ENCODE results near the gene FKBP6.
"Not testable (repeated sequence)": the region's sequence is repeated elsewhere in the genome, so short reads cannot be mapped to it uniquely, and the experiment has no call there.

FKBP6 gene

DNA sequence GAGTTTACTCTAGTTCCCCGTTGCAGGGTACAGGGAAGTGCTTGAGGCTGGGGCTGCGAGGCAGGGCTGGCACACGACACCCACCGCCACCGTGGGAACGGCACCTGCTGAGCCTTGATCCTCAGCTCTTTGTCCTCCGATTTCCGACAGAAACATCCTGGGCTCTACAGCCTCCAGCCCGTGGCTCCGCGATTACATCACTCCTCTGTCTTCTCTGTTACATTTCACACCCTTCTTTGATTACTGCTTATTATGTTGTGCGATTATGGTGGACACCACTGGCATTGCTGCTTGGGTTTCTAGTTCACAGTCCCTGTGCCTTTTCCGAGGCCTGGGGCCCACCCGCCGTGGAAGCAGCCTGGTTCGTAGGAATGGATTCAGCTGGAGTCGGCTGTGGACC, 26.9 kb downstream of the FKBP6 start:
- peaks cover 6% of the 10 kb centered on the region for H3K27me3 Mint-ChIP-seq
- ATAC-seq (ENCODE audit: low read depth): no peak
- H3K9me3 Mint-ChIP-seq: peaks cover 5% of the 10 kb centered on the region
- H3K4me1 Mint-ChIP-seq: peaks cover 5% of the 10 kb centered on the region
- DNase-seq (ENCODE audit: low spot score in 2 of 2): no peak
- no peak overlapping the region for H3K4me3 Mint-ChIP-seq
- no peak overlapping the region for H3K27ac Mint-ChIP-seq
- peaks cover 3% of the 10 kb centered on the region for H3K36me3 Mint-ChIP-seq

DNA sequence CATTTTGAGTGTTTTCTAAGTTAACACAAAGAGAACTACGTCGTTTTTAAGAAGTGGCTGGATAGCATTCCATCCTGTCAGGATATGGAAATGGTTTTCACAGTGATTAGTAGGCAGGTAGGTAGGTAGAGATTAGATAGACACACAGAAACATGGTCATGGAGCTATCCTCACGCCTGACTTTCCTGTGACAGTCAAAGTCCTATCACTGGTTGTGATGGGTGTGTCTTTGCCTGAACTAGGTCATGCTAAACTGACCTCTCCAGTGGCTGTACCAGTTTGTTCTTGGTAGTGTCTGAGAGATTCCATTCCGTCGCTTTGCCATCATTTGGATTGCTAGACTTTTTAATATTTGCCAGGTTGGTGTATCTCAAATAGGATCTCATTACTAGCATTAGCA, 28.2 kb downstream of the FKBP6 start:
- Mint-ChIP-seq H3K4me3 (no peak overlapping the region), H3K9me3 (peaks cover 5% of the 10 kb centered on the region), H3K4me1 (peaks cover 5% of the 10 kb centered on the region), H3K27ac (no peak overlapping the region), H3K27me3 (peaks cover 10% of the 10 kb centered on the region), H3K36me3 (peaks cover 3% of the 10 kb centered on the region)
- ATAC-seq (ENCODE audit: low read depth): no peak
- no peak for DNase-seq (ENCODE audit: low spot score in 2 of 2)

DNA sequence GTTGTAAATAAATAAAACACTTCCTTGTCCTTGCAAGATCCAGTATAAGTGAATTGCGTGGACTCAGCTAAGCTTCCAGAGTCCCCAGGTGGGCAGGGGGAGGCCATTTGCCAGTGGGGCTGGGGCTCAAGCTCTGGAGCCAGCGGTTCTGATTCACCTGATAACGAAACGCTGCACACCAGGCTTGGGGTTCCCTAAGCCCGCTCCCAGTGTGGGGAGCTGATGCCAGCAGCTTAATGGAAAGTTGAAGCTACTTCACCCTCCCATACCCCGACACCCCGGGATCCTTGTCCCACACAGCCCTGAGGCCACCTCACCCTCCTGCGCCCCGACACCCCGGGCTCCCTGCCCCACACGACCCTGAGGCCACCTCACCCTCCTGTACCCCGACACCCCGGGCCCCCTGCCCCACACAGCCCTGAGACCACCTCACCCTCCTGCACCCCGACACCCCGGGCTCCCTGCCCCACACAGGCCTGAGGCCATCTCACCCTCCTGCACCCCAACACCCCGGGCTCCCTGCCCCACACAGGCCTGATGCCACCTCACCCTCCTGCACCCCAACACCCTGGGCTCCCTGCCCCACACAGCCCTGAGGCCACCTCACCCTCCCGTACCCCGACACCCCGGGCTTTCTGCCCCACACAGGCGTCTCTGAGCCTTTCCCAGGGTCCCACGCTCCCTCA, 30.8 kb downstream of the FKBP6 start:
- Mint-ChIP-seq H3K9me3 (no peaks in the 10 kb centered on the region), H3K27me3 (peaks cover 12% of the 10 kb centered on the region), H3K36me3 (no peaks in the 10 kb centered on the region), H3K4me3 (no peak overlapping the region), H3K27ac (no peak overlapping the region), H3K4me1 (peaks cover 5% of the 10 kb centered on the region)
- DNase-seq (ENCODE audit: low spot score in 2 of 2) (no peak), ATAC-seq (ENCODE audit: low read depth) (no peak)

DNA sequence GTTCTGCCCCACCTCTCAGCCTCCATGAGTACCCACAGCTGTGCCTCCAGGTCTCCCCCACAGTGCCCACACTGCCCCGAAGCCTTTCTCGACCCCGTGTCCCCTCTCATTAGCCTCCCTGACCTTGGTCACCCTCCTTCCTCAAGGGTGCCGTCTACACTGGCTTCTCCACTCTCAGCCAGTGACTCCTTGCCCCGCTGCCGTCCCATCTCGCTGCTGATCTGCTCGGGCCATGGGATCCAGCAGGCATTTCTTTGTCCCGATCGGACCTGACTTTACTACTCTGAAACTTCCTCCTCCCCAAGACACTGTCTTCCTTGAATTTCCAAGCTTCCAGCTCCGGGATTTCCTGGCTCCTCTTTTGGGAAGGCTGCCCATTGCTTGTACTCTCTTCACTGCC, 31.3 kb downstream of the FKBP6 start:
- Mint-ChIP-seq H3K9me3 (no peaks in the 10 kb centered on the region), H3K36me3 (no peaks in the 10 kb centered on the region), H3K27ac (no peak overlapping the region), H3K4me1 (peaks cover 5% of the 10 kb centered on the region), H3K27me3 (peaks cover 12% of the 10 kb centered on the region), H3K4me3 (peak overlapping the region; percentile 8)
- no peak for DNase-seq (ENCODE audit: low spot score in 2 of 2)
- no peak for ATAC-seq (ENCODE audit: low read depth)

DNA sequence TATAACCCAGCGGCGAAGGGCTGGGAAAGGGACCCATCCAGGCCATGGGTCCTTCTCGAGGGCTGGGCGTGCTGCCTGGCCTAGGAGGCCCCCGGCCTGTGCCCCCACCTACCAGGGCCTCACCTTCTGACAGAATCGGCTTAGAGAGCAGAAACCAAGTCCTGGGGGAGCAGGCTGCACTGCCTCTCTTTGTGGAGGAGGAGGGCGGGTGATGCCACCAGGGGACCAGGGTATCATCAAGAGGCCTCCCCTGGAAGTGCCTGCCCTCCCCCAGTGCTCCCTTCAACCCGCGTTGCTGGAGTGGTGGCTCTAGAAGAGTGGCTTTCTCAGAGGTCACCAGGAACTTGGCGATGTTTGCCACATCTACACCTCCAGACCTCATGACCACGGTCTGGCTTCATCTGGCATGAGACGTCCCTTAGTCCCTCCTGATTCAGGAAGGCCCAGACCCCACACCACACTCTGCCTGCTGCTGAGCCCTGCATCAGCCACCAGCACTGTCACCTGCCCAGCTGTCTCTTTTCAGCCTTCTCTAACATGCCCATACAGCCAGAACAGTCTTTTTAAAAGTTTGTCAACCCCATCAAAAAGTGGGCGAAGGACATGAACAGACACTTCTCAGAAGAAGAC, 31.9 kb downstream of the FKBP6 start:
- Mint-ChIP-seq H3K27ac (no peak overlapping the region), H3K27me3 (peaks cover 12% of the 10 kb centered on the region), H3K4me3 (no peak overlapping the region), H3K9me3 (no peaks in the 10 kb centered on the region), H3K4me1 (peaks cover 5% of the 10 kb centered on the region), H3K36me3 (no peaks in the 10 kb centered on the region)
- no peak for DNase-seq (ENCODE audit: low spot score in 2 of 2)
- ATAC-seq (ENCODE audit: low read depth): no peak

DNA sequence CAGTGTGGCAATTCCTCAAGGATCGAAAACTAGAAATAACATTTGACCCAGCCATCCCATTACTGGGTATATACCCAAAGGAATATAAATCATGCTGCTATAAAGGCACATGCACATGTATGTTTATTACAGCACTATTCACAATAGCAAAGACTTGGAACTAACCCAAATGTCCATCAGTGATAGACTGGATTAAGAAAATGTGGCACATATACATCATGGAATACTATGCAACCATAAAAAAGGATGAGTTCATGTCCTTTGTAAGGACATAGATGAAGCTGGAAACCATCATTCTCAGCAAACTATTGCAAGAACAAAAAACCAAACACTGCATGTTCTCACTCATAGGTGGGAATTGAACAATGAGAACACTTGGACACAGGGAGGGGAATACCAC, 32.6 kb downstream of the FKBP6 start:
- H3K27me3 Mint-ChIP-seq: peaks cover 12% of the 10 kb centered on the region
- H3K36me3 Mint-ChIP-seq; ATAC-seq (ENCODE audit: low read depth); H3K4me1 Mint-ChIP-seq; H3K4me3 Mint-ChIP-seq; H3K27ac Mint-ChIP-seq; H3K9me3 Mint-ChIP-seq; DNase-seq (ENCODE audit: low spot score in 2 of 2): not testable (repeated sequence)

DNA sequence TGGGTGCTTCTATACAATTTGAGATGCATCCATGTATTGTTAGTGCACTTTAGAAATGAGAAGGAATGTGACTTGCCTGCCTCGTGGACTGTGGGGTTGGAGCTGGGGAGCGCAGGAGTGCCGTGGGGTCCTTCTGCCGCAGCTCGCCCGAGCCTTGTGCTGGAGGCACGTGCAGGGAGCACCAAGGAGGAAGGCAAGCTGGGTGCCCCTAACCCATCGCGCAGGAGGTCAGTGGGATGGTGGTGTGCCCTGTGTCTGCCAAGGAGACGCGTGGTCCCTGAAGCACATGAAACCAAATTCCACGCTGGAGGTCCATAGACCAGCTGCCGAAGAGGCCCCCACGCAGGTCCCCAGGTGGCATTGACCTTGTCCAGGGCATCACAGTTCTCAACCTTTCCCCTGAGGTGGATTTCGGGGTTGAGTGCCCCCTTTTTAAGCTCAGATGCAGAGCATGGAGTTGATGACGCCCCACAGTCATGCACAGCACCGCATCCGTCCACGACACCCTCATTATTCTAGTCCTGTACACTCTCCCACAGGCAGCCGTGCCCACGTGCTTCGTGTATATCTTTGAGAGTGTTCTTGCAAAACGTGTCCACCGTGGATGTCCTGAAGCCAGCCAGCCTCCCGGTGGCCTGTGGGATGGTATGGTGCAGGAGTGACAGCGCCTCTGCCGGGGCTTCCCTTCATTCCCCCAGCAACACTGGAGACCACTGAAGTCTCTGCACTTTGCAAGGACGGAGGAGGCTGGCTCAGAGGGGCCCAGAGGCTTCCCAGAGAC, 35.5 kb downstream of the FKBP6 start:
- Mint-ChIP-seq H3K27ac (no peak overlapping the region), H3K9me3 (no peaks in the 10 kb centered on the region), H3K36me3 (no peaks in the 10 kb centered on the region), H3K4me3 (no peak overlapping the region), H3K4me1 (peaks cover 16% of the 10 kb centered on the region), H3K27me3 (peaks cover 17% of the 10 kb centered on the region)
- ATAC-seq (ENCODE audit: low read depth): no peak
- no peak for DNase-seq (ENCODE audit: low spot score in 2 of 2)

DNA sequence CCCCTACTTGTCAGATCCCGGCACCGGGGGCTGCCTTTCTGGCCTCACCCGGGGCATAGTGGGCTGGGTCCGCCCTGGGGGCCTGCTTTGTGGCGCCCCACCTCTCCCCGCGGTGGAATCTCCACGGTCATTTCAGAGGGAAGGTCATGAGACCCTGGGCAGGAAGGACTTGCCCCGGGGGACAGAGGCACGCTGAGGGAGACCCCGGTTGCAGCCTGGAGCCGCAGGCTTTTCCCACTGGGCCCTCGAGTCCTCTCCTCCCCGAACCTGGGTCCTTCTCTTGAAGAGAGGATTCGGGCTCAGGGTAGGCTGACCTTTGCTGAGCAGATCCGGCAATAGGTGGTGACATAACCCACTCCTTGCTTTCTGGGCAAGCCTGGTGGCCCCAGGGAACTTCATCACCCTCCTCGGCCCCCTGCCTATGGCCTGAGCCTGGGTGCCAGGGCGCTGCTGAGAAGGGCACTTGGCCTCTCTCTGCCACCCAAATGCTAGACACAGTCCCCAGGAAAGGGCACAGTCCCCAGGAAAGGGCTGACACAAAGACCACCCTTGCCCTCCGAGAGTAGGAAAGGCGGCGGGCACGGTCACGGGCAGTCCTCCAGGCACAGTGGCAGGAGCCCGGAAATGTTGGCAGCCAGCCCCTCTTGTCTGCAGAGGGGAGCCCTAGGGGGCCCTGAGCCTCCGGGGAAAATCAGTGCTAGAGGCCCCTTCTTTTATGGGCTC, 36.2 kb downstream of the FKBP6 start:
- ATAC-seq (ENCODE audit: low read depth) (no peak), DNase-seq (ENCODE audit: low spot score in 2 of 2) (no peak)
- Mint-ChIP-seq H3K36me3 (no peaks in the 10 kb centered on the region), H3K4me1 (peaks cover 16% of the 10 kb centered on the region), H3K27me3 (peaks cover 18% of the 10 kb centered on the region), H3K9me3 (no peaks in the 10 kb centered on the region), H3K4me3 (no peak overlapping the region), H3K27ac (peak overlapping the region; percentile 24)

DNA sequence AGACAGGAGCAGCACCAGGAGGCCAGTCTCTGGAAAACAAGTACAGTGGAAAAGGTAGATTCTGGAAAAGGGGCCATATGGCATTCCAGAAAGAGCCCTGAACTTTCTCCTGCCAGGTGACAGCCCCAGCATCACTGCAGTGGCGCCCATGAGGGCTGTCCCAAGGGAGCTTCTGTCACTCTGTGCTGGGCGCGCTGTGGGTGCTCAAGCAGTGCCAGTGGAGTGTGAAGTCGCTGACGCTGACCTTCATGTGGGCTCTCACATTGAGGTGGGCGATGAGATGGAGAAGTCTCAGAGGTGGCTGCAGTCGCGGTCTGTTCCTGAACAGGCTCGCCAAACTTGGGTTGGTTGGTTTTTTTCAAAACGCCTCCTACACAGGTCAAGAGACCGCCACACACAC, 38.2 kb downstream of the FKBP6 start:
- peaks cover 13% of the 10 kb centered on the region for H3K27me3 Mint-ChIP-seq
- no peak overlapping the region for H3K27ac Mint-ChIP-seq
- peaks cover 12% of the 10 kb centered on the region for H3K4me1 Mint-ChIP-seq
- ATAC-seq (ENCODE audit: low read depth) (peak; percentile 66), DNase-seq (ENCODE audit: low spot score in 2 of 2) (no peak)
- H3K9me3 Mint-ChIP-seq: no peaks in the 10 kb centered on the region
- no peak overlapping the region for H3K4me3 Mint-ChIP-seq
- H3K36me3 Mint-ChIP-seq: no peaks in the 10 kb centered on the region

DNA sequence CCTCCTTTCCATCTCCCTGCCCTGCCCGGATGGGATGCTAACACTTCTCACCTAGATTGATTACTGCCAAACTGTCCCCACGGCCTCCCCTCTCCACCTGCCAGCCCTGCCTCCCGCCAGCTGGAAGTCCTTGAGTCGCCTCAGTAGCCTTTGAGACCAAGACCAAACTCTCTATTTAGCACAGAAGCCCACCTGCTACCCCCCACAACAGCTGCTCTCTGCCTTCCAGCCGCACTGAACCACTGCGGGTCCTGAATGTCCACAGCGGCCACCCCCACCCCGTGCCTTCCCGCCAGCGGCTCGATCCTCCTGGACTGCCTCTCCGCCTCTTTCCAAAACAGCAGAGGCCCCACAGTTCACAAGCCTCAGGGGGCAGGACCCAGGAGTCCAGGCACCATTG, 39.0 kb downstream of the FKBP6 start:
- Mint-ChIP-seq H3K9me3 (no peaks in the 10 kb centered on the region), H3K4me3 (no peak overlapping the region), H3K27me3 (peaks cover 13% of the 10 kb centered on the region), H3K27ac (no peak overlapping the region), H3K36me3 (no peaks in the 10 kb centered on the region), H3K4me1 (peaks cover 12% of the 10 kb centered on the region)
- ATAC-seq (ENCODE audit: low read depth) (no peak), DNase-seq (ENCODE audit: low spot score in 2 of 2) (no peak)

DNA sequence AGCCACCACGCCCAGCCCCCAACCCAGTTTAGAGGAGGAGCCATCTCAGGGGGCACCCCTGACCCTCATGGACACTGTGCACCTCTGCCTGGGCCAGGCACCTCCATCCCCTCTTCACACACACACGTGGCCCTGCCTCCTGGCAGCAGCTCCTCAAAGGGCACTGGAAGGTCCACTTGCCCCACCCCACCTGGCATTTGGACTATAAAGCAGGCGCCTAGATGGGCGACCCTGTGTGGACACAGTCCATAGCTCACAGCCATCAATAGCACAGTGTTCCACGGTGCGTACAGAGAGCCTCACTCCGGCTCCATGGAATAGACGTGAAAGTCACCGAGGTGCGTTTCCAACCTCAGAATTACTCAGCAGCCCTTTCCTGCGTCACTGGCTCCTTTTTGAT, 41.0 kb downstream of the FKBP6 start:
- ATAC-seq (ENCODE audit: low read depth): no peak
- peaks cover 12% of the 10 kb centered on the region for H3K4me1 Mint-ChIP-seq
- DNase-seq (ENCODE audit: low spot score in 2 of 2): no peak
- H3K27me3 Mint-ChIP-seq: peaks cover 14% of the 10 kb centered on the region
- H3K36me3 Mint-ChIP-seq: no peaks in the 10 kb centered on the region
- H3K9me3 Mint-ChIP-seq: no peaks in the 10 kb centered on the region
- no peak overlapping the region for H3K4me3 Mint-ChIP-seq
- no peak overlapping the region for H3K27ac Mint-ChIP-seq

DNA sequence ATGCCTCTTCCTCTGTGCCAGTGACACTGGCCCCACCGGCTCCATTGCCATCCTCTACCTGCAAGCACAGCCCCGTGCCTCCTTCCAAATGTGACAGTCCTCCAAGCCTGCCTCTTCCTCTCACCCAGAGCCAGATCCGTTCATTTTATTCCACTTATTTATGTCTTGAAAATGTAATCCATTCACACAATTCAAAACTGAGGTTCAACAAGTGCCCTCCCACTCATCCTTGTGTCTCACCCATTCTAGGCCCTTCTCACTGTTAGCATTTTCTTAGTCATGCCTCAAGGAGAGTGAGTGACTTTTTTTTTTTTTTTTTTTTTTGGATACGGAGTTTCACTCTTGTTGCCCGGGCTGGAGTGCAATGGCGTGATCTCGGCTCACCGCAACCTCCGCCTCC, 41.7 kb downstream of the FKBP6 start:
- no peaks in the 10 kb centered on the region for H3K36me3 Mint-ChIP-seq
- H3K27ac Mint-ChIP-seq: no peak overlapping the region
- ATAC-seq (ENCODE audit: low read depth) (no peak), DNase-seq (ENCODE audit: low spot score in 2 of 2) (no peak)
- peaks cover 16% of the 10 kb centered on the region for H3K27me3 Mint-ChIP-seq
- no peak overlapping the region for H3K4me3 Mint-ChIP-seq
- peaks cover 12% of the 10 kb centered on the region for H3K4me1 Mint-ChIP-seq
- no peaks in the 10 kb centered on the region for H3K9me3 Mint-ChIP-seq

DNA sequence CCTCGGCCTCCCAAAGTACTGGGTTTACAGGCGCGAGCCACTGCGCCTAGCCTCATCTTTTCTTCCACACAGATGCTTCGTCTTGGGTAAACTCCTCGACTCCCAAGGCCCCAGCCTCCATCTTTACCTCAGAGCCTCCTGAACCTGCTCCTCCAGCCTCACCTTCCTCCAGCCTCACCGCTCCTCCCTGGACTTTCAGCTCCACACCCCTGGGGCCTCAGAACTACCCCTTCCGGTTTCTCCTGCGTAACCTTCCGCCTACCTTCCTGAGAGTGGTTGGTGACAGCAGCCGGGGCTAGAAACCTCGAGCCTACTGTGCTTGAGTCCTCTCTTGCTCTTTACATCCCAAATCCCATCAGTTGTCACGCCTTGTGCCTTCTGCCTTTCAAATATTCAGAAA, 45.8 kb downstream of the FKBP6 start:
- H3K9me3 Mint-ChIP-seq: no peaks in the 10 kb centered on the region
- peaks cover 22% of the 10 kb centered on the region for H3K27me3 Mint-ChIP-seq
- no peak overlapping the region for H3K4me3 Mint-ChIP-seq
- H3K4me1 Mint-ChIP-seq: peaks cover 2% of the 10 kb centered on the region
- no peak for ATAC-seq (ENCODE audit: low read depth)
- H3K27ac Mint-ChIP-seq: no peak overlapping the region
- DNase-seq (ENCODE audit: low spot score in 2 of 2): no peak
- no peaks in the 10 kb centered on the region for H3K36me3 Mint-ChIP-seq

DNA sequence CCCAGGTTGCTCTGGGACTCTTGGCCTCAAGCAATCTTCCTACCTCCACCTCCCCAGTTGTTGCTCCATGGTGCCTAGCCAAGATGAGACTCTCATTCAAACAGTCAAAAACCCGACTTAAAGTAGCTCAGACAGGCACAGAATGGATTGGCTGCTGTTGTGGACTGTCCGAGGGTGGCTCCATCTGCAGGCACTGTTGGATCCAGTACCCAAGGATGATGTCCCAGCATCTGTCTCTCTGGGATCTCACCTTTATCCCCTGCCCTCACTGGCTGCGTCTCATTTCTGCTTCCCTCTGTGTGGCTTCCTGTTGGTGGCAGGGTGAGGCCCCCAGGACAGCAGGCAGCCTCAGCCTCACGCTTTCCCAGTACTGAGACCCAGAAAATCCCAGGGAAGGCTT, 48.3 kb downstream of the FKBP6 start:
- not testable (repeated sequence) for H3K4me1 Mint-ChIP-seq; H3K27ac Mint-ChIP-seq; DNase-seq (ENCODE audit: low spot score in 2 of 2); H3K36me3 Mint-ChIP-seq; ATAC-seq (ENCODE audit: low read depth); H3K9me3 Mint-ChIP-seq; H3K4me3 Mint-ChIP-seq
- H3K27me3 Mint-ChIP-seq: peaks cover 17% of the 10 kb centered on the region

All from memory B cell (primary cell).